22Rv1 (cell line): ENCODE data around the gene IQSEC1.

Experiments
- ZFX ChIP-seq: fragments of 450-650 bp; IDR thresholded peaks from 2 replicates; pipeline ENCODE4 v1.6.1; 2017; ENCODE audit warnings: antibody characterized with exemption, borderline replicate concordance
- TF ChIP-seq, protein P1 (sequence below): fragments of 450-650 bp; IDR thresholded peaks from 2 replicates; pipeline ENCODE4 v1.5.1; 2017; ENCODE audit warnings: mild to moderate bottlenecking

GRCh38 chr3:12877040-12877439, 196.2 kb downstream of the IQSEC1 start:
- TF ChIP-seq, protein P1, sequence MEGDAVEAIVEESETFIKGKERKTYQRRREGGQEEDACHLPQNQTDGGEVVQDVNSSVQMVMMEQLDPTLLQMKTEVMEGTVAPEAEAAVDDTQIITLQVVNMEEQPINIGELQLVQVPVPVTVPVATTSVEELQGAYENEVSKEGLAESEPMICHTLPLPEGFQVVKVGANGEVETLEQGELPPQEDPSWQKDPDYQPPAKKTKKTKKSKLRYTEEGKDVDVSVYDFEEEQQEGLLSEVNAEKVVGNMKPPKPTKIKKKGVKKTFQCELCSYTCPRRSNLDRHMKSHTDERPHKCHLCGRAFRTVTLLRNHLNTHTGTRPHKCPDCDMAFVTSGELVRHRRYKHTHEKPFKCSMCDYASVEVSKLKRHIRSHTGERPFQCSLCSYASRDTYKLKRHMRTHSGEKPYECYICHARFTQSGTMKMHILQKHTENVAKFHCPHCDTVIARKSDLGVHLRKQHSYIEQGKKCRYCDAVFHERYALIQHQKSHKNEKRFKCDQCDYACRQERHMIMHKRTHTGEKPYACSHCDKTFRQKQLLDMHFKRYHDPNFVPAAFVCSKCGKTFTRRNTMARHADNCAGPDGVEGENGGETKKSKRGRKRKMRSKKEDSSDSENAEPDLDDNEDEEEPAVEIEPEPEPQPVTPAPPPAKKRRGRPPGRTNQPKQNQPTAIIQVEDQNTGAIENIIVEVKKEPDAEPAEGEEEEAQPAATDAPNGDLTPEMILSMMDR = no peak
- no peak for TF ChIP-seq ZFX
